UCSD-AML1 (cell line): ENCODE results near the gene YBX1.
A peak's percentile ranks its signal among the peaks of the same experiment; 100 is the strongest.
"Not testable (repeated sequence)": the region's sequence is repeated elsewhere in the genome, so short reads cannot be mapped to it uniquely, and the experiment has no call there.

Source experiments
- DNase-seq: peaks from one replicate; lab custom pipeline; 2025; ENCODE audit not compliant: unreplicated experiment; lab: John Stamatoyannopoulos, UW

The YBX1 gene

DNA sequence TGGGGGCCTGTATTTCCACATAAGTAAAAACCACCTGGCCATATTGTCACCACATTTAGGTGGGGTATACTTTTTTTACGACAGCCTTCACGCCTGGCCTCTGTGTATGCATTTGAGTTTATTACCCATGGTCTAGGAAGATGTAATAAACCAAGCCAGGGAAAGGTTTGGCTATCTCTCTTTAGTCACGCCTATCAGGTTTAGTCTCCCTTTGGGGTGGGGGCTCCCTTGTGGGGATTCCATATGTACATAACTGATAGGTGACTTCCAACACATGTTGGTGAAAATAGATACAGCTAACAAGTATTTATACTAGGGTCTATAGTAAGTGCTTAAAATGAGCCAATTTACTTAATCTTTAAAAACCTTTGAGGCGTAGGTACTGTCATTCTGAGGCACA, 4.2 kb downstream of the YBX1 start:
- no peak for DNase-seq

GRCh38 chr1:42689912-42690311, 7.7 kb downstream of the YBX1 start:
- DNase-seq: no peak

- no peak for DNase-seq
Observed at GRCh38 chr1:42690477-42691156, 8.4 kb downstream of the YBX1 start.

- no peak for DNase-seq
Observed at GRCh38 chr1:42691157-42691498, 8.9 kb downstream of the YBX1 start.

GRCh38 chr1:42692461-42692860, 10.2 kb downstream of the YBX1 start:
- DNase-seq: no peak

- no peak for DNase-seq
Observed at GRCh38 chr1:42692911-42693310, 10.7 kb downstream of the YBX1 start.

- DNase-seq: no peak
Observed at GRCh38 chr1:42698081-42698813, 16.0 kb downstream of the YBX1 start.

DNA sequence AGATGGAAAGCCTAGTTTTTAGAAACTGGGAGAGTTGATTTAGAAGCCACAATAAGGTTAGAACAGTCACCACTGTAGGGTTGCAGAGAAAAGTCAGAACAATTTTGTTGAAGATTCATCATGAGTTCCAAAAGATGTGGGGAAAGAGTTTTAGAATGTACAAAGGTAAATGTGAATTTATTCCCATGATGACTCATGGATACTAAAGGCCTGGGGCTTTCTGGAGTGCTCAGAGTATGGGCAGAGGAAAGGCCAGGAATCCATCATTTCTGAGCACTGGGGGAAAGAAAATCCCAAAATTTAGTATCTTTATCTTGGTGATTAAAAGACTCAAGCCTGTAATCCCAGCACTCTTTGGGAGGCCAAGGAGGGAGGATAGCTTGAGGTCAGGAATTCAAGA, 17.8 kb downstream of the YBX1 start:
- no peak for DNase-seq

DNA sequence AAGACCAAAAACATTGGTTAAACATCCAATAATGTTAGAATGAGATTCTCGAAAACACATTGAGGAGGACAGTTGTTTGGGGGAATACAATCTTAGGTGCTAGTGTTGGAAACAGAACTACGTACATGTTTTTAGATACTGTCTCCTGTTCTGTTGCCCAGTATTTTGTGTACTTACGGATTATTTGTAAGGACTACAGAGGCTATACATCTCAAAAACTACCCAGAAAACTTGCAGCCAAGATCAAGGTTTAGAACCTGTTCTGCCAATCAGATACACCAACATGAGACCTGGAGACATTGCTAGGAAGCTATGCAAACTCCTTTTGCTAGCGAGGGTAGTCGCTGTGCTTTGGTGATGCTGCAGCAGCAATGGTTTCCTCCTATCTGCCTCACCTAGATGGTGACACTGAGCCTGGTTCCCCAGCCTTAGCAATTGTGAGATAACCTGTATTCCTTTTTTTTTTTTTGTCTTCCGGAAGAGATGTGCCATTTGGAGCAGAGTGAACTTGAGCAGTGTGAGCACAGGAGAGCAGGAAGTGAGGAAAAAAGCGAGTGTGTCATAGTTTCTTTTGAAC, 21.8 kb downstream of the YBX1 start:
- DNase-seq: no peak

GRCh38 chr1:42712808-42713207, 30.6 kb downstream of the YBX1 start:
- DNase-seq: not testable (repeated sequence)

- no peak for DNase-seq
Observed at GRCh38 chr1:42713293-42713692, 31.1 kb downstream of the YBX1 start.

GRCh38 chr1:42714441-42714840, 32.2 kb downstream of the YBX1 start:
- not testable (repeated sequence) for DNase-seq

DNA sequence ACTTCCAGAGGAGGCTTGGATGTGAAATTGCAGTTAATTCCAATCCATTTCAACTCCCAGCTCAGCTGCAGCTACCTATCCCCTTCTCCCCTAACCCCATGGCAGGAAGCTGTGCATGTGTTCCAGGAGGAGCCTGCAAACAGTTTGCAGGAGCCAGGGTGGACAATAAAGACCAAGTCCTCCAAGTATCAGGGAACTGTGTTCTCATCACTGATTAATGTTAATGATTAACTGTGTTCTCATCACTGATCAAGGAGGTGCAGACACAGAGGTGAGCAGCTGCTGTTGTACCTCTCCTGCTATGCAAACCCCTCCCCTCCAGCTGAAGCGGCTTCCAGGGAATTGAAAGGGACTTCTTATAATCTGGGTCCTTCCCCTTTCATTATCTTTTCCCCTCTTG, 38.6 kb downstream of the YBX1 start:
- no peak for DNase-seq

- DNase-seq: no peak
Observed at GRCh38 chr1:42721926-42722325, 39.7 kb downstream of the YBX1 start.

DNA sequence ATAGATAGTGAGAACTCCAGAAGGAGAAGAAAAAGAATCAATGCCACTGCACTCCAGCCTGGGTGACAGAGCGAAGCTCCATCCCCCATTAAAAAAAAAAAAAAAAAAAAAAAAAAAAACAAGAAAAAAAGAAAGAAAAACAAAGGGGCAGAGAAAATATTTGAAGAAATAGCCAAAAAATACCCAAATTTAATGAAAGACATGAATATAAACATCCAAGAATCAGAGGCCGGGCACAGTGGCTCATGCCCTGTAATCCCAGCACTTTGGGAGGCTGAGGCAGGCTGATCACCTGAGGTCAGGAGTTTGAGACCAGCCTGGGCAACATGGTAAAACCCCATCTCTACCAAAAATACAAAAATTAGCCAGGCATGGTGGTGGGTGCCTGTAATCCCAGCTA, 40.2 kb downstream of the YBX1 start:
- DNase-seq: not testable (repeated sequence)

GRCh38 chr1:42723511-42723910, 41.3 kb downstream of the YBX1 start:
- DNase-seq: no peak

- not testable (repeated sequence) for DNase-seq
Observed at GRCh38 chr1:42725820-42726219, 43.6 kb downstream of the YBX1 start.

DNA sequence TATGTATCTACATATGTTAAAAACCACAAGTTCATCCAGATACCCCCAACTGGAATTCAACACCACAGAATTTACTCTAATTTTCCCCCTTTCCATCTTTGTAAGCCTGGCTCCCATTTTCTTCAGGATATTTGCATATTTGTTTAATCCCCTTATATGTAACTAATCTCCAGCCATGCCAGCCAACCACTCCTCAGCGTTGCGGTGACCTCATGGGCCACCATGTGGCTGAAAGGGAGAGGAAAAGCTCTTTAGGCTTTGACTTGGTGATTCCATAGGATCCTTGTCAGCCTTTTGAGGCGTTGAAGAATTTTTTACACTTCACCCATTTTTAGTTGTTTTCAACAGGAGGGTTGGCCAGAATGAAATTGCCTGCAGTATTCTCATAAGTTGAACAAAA, 47.8 kb downstream of the YBX1 start:
- DNase-seq: no peak

GRCh38 chr1:42730988-42731387, 48.8 kb downstream of the YBX1 start:
- DNase-seq: peak; percentile 23

GRCh38 chr1:42731585-42731984, 49.4 kb downstream of the YBX1 start:
- DNase-seq: no peak

DNA sequence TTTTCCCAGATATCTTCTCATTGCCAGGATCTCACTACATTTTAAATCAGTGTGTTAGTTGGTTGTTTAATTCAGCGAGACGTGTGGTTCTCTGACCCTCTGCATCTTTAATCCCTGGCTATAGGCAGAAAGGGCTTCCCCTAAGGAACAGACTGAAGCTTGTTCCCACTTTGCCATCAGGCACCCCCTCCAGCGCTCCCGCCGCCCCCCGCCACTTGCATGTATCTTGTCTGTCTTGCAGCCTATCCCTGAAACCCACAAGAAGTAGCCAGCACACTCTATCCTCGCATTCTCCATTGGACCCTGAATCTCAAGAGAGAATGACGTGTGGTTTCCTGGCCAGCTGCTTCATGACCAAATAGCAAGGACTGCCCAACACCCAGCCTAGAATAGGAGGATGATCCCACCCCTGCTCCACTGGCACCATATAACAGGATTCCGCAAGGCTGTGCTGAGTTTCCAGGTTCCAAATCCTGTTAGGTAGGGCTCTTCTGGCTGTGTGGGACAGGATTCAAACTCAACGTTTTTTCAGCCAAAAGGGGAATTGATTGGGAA, 50.0 kb downstream of the YBX1 start:
- no peak for DNase-seq
